CD4-positive, alpha-beta memory T cell (primary cell): ENCODE results near the gene ACTN1. TPM values are rescaled to one million over a fixed set of nuclear protein-coding genes. Genes with fewer than 3 reads are reported as not detected.

ENCODE experiments used
- CTCF ChIA-PET: fragments of 350-600 bp; sonication (Branson Sonifier 250); formaldehyde crosslinking; loops from one replicate; lab custom pipeline; 2021; ENCODE audit warnings: inconsistent platforms; ENCODE audit not compliant: partially characterized antibody; lab: Charles Lee
- POLR2A ChIA-PET: fragments of 350-600 bp; sonication (Branson Sonifier 250); formaldehyde crosslinking; loops from one replicate; lab custom pipeline; 2021; ENCODE audit not compliant: partially characterized antibody; lab: Charles Lee
- DNase-seq, 5 donors: peaks; one replicate each; pipeline versions ENCODE4 v3.0.0 to v3.0.0-alpha.2; 2020 to 2022; ENCODE audit warnings: mixed read lengths in 1 of 5
- H3K27ac ChIP-seq: one replicate; pipeline ENCODE4 v1.7.0; 2013; ENCODE audit warnings: low read depth, low read length
- H3K27me3 ChIP-seq: 2 replicates; pipeline ENCODE4 v1.7.0; 2013; ENCODE audit warnings: mild to moderate bottlenecking, low read length, moderate library complexity; ENCODE audit not compliant: insufficient read depth
- H3K36me3 ChIP-seq: 2 replicates; pipeline ENCODE4 v1.7.0; 2013; ENCODE audit warnings: mild to moderate bottlenecking, low read length, moderate library complexity; ENCODE audit not compliant: insufficient read depth
- H3K4me1 ChIP-seq: 2 replicates; pipeline ENCODE4 v1.7.0; 2013; ENCODE audit warnings: mild to moderate bottlenecking, low read length, moderate library complexity; ENCODE audit not compliant: insufficient read depth
- H3K4me3 ChIP-seq, 2 donors: one replicate each; pipeline ENCODE4 v1.7.0; 2013; ENCODE audit warnings: low read length in 2 of 2, mild to moderate bottlenecking in 1 of 2
- H3K9me3 ChIP-seq, 2 donors: one replicate each; pipeline ENCODE4 v1.7.0; 2013; ENCODE audit warnings: low read length in 2 of 2, control low read depth in 1 of 2; ENCODE audit not compliant: control insufficient read depth in 1 of 2
- H3K27ac Mint-ChIP-seq, 7 donors: one replicate each; pipeline ENCODE4 v1.8.0; 2020 to 2021; ENCODE audit warnings: mixed read lengths in 7 of 7, mild to moderate bottlenecking in 6 of 7, inconsistent platforms in 3 of 7, moderate library complexity in 3 of 7
- H3K27me3 Mint-ChIP-seq, 2 donors: one replicate each; pipeline ENCODE4 v1.8.0; 2020 to 2021; ENCODE audit warnings: mixed read lengths in 2 of 2
- H3K36me3 Mint-ChIP-seq, 2 donors: one replicate each; pipeline ENCODE4 v1.8.0; 2020 to 2021; ENCODE audit warnings: mixed read lengths in 2 of 2, inconsistent platforms in 1 of 2, mild to moderate bottlenecking in 1 of 2
- H3K4me1 Mint-ChIP-seq, 4 donors: one replicate each; pipeline ENCODE4 v1.8.0; 2020 to 2021; ENCODE audit warnings: mixed read lengths in 4 of 4, mild to moderate bottlenecking in 1 of 4
- H3K4me3 Mint-ChIP-seq, 8 donors: one replicate each; pipeline ENCODE4 v1.8.0; 2020 to 2021; ENCODE audit warnings: mixed read lengths in 8 of 8, mild to moderate bottlenecking in 7 of 8, moderate library complexity in 6 of 8, inconsistent platforms in 3 of 8
- H3K9me3 Mint-ChIP-seq, 8 donors: one replicate each; pipeline ENCODE4 v1.8.0; 2020 to 2021; ENCODE audit warnings: mixed read lengths in 8 of 8, mild to moderate bottlenecking in 5 of 8, inconsistent platforms in 3 of 8, moderate library complexity in 1 of 8
- intact Hi-C: fragments of 100-400 bp; cut with micrococcal nuclease; formaldehyde crosslinking; loops from one replicate; pipeline ENCODE4 v1.15.1; 2023
- polyA plus RNA-seq, 2 donors: library from polyadenylated mRNA; unstranded; fragments of 300-500 nt; fragmentation: Illumina TruSeq; gene quantifications; one replicate each; pipeline ENCODE4 v1.2.3, GENCODE V29; 2021
- total RNA-seq, 2 experiments: library from RNA; stranded (reverse); gene quantifications; one replicate each; pipeline ENCODE4 v1.2.3, GENCODE V29; 2021

Gene ACTN1
- total and polyA plus RNA-seq, 4 experiments from 2014 or later = 33.6 to 75.1 (median 67.0) TPM

GRCh38 chr14:68922886-68923285 lies 56.2 kb downstream of the ACTN1 start:
- ChIA-PET CTCF (no interaction called here), POLR2A (no interaction called here)
- Mint-ChIP-seq H3K9me3 (peaks cover 5 to 24% (median 13%) of the 10 kb centered on the region in 8 donors), H3K27ac (peak overlapping the region in 3 of 7 donors; percentile 24 to 68 (median 29)), H3K36me3 (peaks cover 48 to 51% of the 10 kb centered on the region in 2 donors), H3K4me1 (peaks cover 4 to 15% (median 7%) of the 10 kb centered on the region in 4 donors), H3K27me3 (no peaks in the 10 kb centered on the region), H3K4me3 (no peak overlapping the region)
- no peak for DNase-seq
- H3K36me3 ChIP-seq = no peaks in the 10 kb centered on the region
- H3K9me3 ChIP-seq = no peaks in the 10 kb centered on the region
- no peaks in the 10 kb centered on the region for H3K4me1 ChIP-seq
- H3K27me3 ChIP-seq = no peaks in the 10 kb centered on the region
- intact Hi-C loops = no loop called here
- no peak overlapping the region for H3K4me3 ChIP-seq
- no peak overlapping the region for H3K27ac ChIP-seq

DNA sequence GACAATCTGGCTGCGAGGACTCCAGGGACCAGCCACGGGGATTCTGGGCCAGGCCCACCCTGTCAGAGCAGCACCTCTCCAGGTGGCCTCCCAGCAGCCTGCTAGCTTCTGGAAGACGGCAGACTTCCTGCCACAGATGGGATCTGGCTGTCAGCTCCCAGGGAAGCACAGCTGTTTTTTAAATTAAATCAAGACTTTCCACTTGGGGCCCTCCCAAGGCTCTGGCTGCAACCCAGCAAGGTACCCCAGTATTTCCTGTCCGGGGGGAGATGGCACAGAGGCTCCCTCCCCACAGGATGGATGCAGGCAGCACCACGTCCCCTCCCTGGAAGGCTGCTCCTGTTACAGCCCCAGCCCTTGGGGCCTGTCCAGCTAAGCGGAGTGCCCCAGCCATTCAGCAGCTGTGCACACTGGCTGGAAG lies 56.9 kb downstream of the ACTN1 start:
- Mint-ChIP-seq H3K9me3 (peaks cover 5 to 24% (median 13%) of the 10 kb centered on the region in 8 donors), H3K4me1 (peaks cover 4 to 15% (median 7%) of the 10 kb centered on the region in 4 donors), H3K4me3 (no peak overlapping the region), H3K27me3 (no peaks in the 10 kb centered on the region), H3K36me3 (peaks cover 48 to 51% of the 10 kb centered on the region in 2 donors), H3K27ac (no peak overlapping the region)
- CTCF ChIA-PET = interaction anchor here (0.9 kb wide), 1 partner anchor 58 kb away, joined by 3 read pairs; no protein-coding TSS in a partner anchor
- no peaks in the 10 kb centered on the region for H3K9me3 ChIP-seq
- intact Hi-C loops = no loop called here
- H3K27me3 ChIP-seq = no peaks in the 10 kb centered on the region
- DNase-seq = no peak
- no peaks in the 10 kb centered on the region for H3K4me1 ChIP-seq
- H3K36me3 ChIP-seq = peaks cover 3% of the 10 kb centered on the region
- H3K27ac ChIP-seq = no peak overlapping the region
- POLR2A ChIA-PET = no interaction called here
- no peak overlapping the region for H3K4me3 ChIP-seq

- no peaks in the 10 kb centered on the region for H3K4me1 ChIP-seq
- intact Hi-C loops = no loop called here
- Mint-ChIP-seq H3K27me3 (no peaks in the 10 kb centered on the region), H3K4me1 (peaks cover 4 to 15% (median 7%) of the 10 kb centered on the region in 4 donors), H3K36me3 (peaks cover 46 to 47% of the 10 kb centered on the region in 2 donors), H3K27ac (peak overlapping the region in 2 of 7 donors; percentile 23 to 50), H3K4me3 (no peak overlapping the region), H3K9me3 (peaks cover 3 to 18% (median 11%) of the 10 kb centered on the region in 8 donors)
- no peak overlapping the region for H3K27ac ChIP-seq
- no peak overlapping the region for H3K4me3 ChIP-seq
- H3K9me3 ChIP-seq = no peaks in the 10 kb centered on the region
- no peak for DNase-seq
- no peaks in the 10 kb centered on the region for H3K27me3 ChIP-seq
- peaks cover 4% of the 10 kb centered on the region for H3K36me3 ChIP-seq
- CTCF ChIA-PET = interaction anchor here (0.9 kb wide), 1 partner anchor 59 kb away, joined by 3 read pairs; no protein-coding TSS in a partner anchor
- POLR2A ChIA-PET = no interaction called here
Measured at GRCh38 chr14:68921666-68922065, 57.4 kb downstream of the ACTN1 start.

DNA sequence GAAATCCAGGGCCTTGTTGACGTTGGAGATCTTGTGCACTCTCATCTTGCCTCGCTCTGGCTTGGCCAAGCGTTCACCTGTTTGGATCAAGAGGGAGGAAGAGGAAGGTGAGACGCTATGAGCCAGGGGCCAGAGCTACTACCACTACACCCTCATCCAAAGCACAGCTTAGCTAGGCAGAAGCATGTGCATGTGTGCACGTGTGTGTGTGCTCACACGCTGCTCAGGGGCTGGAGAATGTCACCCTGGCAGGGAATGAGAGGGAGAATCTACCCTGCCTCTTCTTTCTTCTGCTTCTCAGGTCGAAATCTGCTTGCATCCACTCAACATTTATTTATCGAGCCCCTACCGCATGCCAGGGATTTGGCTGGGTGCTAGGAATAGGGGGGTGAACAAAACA lies 58.1 kb downstream of the ACTN1 start:
- Histone ChIP-seq H3K27me3 (no peaks in the 10 kb centered on the region), H3K9me3 (no peaks in the 10 kb centered on the region), H3K4me1 (no peaks in the 10 kb centered on the region), H3K27ac (no peak overlapping the region), H3K36me3 (peaks cover 4% of the 10 kb centered on the region), H3K4me3 (no peak overlapping the region)
- Mint-ChIP-seq H3K4me3 (no peak overlapping the region), H3K27ac (peak overlapping the region in 3 of 7 donors; percentile 23 to 50 (median 37)), H3K9me3 (peaks cover 0 to 12% (median 4%) of the 10 kb centered on the region in 8 donors), H3K36me3 (peaks cover 40 to 43% of the 10 kb centered on the region in 2 donors), H3K4me1 (peaks cover 4 to 15% (median 7%) of the 10 kb centered on the region in 4 donors), H3K27me3 (no peaks in the 10 kb centered on the region)
- CTCF ChIA-PET = no interaction called here
- DNase-seq = no peak
- POLR2A ChIA-PET = no interaction called here
- intact Hi-C loops = no loop called here

DNA sequence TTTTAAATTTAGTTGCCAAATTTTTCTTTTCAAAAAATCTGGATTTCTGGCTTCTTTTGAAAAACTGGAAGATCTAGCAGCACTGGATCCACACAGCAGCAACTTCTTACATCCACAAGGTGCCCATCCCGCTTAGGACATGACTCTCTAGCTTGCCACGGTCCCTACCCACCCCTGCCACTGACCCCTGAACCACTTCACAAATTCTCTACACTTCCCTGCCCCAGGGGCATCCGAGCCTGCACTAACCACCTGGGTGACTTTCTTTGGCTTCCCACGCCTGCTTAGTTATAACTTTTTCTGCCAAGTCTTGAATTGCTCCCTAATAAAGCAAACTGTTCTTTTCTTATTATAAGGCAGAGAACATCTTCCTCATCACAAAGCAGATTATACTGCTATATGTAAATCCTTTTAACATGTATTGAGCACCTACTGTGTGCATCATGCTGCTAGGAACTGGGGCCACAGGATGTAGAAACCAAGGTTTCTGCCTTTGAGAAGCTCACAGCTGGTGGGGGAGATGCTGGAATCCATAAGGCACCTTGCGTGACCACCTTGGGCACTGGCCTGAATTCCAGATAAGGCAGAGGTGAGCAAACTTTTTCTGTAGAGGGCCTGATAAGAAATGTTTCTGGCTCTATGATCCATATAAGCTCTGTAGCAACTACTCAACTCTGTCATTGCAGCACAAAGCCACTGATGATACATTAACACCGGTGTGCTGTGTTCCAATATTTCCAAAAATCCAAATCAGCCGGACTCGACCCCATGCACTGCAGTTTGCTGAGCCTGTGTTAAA lies 59.8 kb downstream of the ACTN1 start:
- ChIA-PET POLR2A (interaction anchor here (1.4 kb wide), 1 partner anchor 49 kb away, joined by 6 read pairs; no protein-coding TSS in a partner anchor), CTCF (interaction anchor here (1.3 kb wide), 1 partner anchor 61 kb away, joined by 3 read pairs; no protein-coding TSS in a partner anchor)
- Mint-ChIP-seq H3K36me3 (peaks cover 26 to 27% of the 10 kb centered on the region in 2 donors), H3K27me3 (no peaks in the 10 kb centered on the region), H3K9me3 (peaks cover 0 to 2% (median 0%) of the 10 kb centered on the region in 8 donors), H3K4me1 (peaks cover 0 to 9% (median 5%) of the 10 kb centered on the region in 4 donors), H3K27ac (peak overlapping the region in 5 of 7 donors; percentile 31 to 79 (median 43)), H3K4me3 (no peak overlapping the region)
- Histone ChIP-seq H3K27me3 (no peaks in the 10 kb centered on the region), H3K4me1 (no peaks in the 10 kb centered on the region), H3K4me3 (no peak overlapping the region), H3K9me3 (no peaks in the 10 kb centered on the region), H3K36me3 (peaks cover 4% of the 10 kb centered on the region), H3K27ac (no peak overlapping the region)
- DNase-seq = no peak
- intact Hi-C loops = no loop called here

DNA sequence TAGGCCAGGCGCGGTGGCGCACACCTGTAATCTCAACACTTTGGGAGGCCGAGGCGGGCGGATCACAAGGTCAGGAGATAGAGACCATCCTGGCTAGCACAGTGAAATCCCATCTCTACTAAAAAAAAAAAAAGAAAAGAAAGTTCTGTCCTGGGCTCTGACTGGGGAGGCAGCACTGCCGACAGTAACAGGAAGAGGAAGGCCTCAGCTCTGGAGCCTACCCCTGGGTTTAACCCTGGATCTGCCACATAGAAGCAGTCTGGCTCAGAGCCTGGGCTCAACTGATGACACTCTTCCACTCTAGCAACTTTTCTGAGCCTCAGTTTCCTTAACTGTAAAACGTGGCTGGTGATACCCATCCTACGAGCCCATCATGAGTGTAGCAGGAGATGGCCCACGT lies 60.5 kb downstream of the ACTN1 start:
- H3K4me1 Mint-ChIP-seq = peaks cover 0 to 9% (median 5%) of the 10 kb centered on the region in 4 donors
- H3K9me3 Mint-ChIP-seq = no peaks in the 10 kb centered on the region
- H3K27ac Mint-ChIP-seq = peak overlapping the region in 4 of 7 donors; percentile 14 to 79 (median 29)
- intact Hi-C loops = no loop called here
- H3K27ac ChIP-seq = no peak overlapping the region
- peaks cover 22 to 24% of the 10 kb centered on the region in 2 donors for H3K36me3 Mint-ChIP-seq
- peaks cover 4% of the 10 kb centered on the region for H3K36me3 ChIP-seq
- no peaks in the 10 kb centered on the region for H3K9me3 ChIP-seq
- no peaks in the 10 kb centered on the region for H3K27me3 ChIP-seq
- no peaks in the 10 kb centered on the region for H3K27me3 Mint-ChIP-seq
- ChIA-PET CTCF (no interaction called here), POLR2A (no interaction called here)
- no peak overlapping the region for H3K4me3 Mint-ChIP-seq
- H3K4me1 ChIP-seq = no peaks in the 10 kb centered on the region
- no peak overlapping the region for H3K4me3 ChIP-seq
- no peak for DNase-seq

DNA sequence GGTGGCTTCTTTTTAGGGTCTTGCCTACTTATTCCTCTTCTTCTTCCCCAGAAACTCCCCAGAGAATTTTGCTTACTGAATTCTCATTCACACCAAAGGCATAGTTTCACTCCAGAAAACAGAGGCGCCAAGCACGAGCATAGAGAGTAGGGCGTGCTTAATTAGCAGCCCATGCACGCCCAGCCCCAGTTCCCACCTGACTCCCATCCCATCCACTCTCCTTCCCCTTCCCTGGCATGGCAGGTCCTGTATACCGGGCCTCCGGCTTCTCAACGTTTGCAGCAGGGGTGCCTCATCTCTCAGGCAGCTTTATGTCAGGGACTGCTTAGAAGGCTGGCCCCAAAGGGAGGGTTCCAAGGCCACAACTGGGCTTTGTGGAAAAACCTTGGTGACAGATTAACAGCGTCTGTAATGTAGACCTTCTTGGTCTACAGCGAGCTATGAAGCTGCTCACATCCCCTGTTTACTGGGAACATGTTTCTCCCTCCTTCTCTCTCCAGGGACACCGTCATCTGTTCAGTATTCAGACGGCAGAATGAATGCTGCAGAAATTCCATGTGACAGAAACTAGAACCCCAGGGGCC lies 62.7 kb downstream of the ACTN1 start:
- no peaks in the 10 kb centered on the region for H3K27me3 Mint-ChIP-seq
- H3K4me3 Mint-ChIP-seq = no peak overlapping the region
- Histone ChIP-seq H3K27ac (no peak overlapping the region), H3K36me3 (peaks cover 4% of the 10 kb centered on the region), H3K4me1 (peaks cover 6% of the 10 kb centered on the region), H3K27me3 (no peaks in the 10 kb centered on the region), H3K4me3 (no peak overlapping the region), H3K9me3 (no peaks in the 10 kb centered on the region)
- DNase-seq = no peak
- H3K36me3 Mint-ChIP-seq = peaks cover 20 to 22% of the 10 kb centered on the region in 2 donors
- peaks cover 7 to 16% (median 10%) of the 10 kb centered on the region in 4 donors for H3K4me1 Mint-ChIP-seq
- intact Hi-C loops = no loop called here
- peak overlapping the region in 4 of 7 donors; percentile 1 to 52 (median 2) for H3K27ac Mint-ChIP-seq
- H3K9me3 Mint-ChIP-seq = no peaks in the 10 kb centered on the region
- CTCF ChIA-PET = interaction anchor here (0.9 to 6.7 kb wide), 2 partner anchors 86 to 191 kb away, joined by 3 to 72 read pairs; no protein-coding TSS in a partner anchor
- POLR2A ChIA-PET = no interaction called here
